Activated CD8-positive, alpha-beta T cell treated with anti-CD3 and anti-CD28 coated beads for 36 hours (primary cell): ENCODE results near the gene CDH11. TPM values are rescaled to one million over a fixed set of nuclear protein-coding genes. Genes with fewer than 3 reads are reported as not detected.

Experiments used
- ATAC-seq: fragments of 200-7000 bp; cut with Tn5 transposase; one replicate; pipeline ENCODE4 v1.10.0; 2021; ENCODE audit warnings: mild to moderate bottlenecking, moderate library complexity
- CTCF ChIA-PET: fragments of 350-600 bp; sonication (Branson Sonifier 250); formaldehyde crosslinking; loops from one replicate; lab custom pipeline; 2021; ENCODE audit warnings: antibody characterized with exemption; lab: Charles Lee
- POLR2A ChIA-PET: fragments of 350-600 bp; sonication (Branson Sonifier 250); formaldehyde crosslinking; loops from one replicate; lab custom pipeline; 2021; ENCODE audit warnings: antibody characterized with exemption; lab: Charles Lee
- DNase-seq: peaks from one replicate; pipeline ENCODE4 v3.0.0-alpha.2; 2020
- H3K27ac Mint-ChIP-seq: one replicate; pipeline ENCODE4 v1.8.0; 2021; ENCODE audit warnings: mild to moderate bottlenecking, mixed read lengths
- H3K27me3 Mint-ChIP-seq: one replicate; pipeline ENCODE4 v1.8.0; 2021; ENCODE audit warnings: mixed read lengths
- H3K36me3 Mint-ChIP-seq: one replicate; pipeline ENCODE4 v1.8.0; 2021; ENCODE audit warnings: low read depth, mixed read lengths
- H3K4me1 Mint-ChIP-seq: one replicate; pipeline ENCODE4 v1.8.0; 2021; ENCODE audit warnings: low read depth, mixed read lengths
- H3K4me3 Mint-ChIP-seq: one replicate; pipeline ENCODE4 v1.8.0; 2021; ENCODE audit warnings: mild to moderate bottlenecking, moderate library complexity, mixed read lengths
- H3K9me3 Mint-ChIP-seq: one replicate; pipeline ENCODE4 v1.8.0; 2021; ENCODE audit warnings: mixed read lengths
- CTCF ChIP-seq: fragments of 200-600 bp; IDR thresholded peaks from one replicate; pipeline ENCODE4 v1.8.0; 2022; ENCODE audit warnings: antibody characterized with exemption, mild to moderate bottlenecking
- intact Hi-C: fragments of 100-400 bp; cut with micrococcal nuclease; formaldehyde crosslinking; loops from one replicate; pipeline ENCODE4 v1.10.0; 2022
- total RNA-seq, 2 experiments: library from RNA; stranded (reverse); gene quantifications; one replicate each; pipeline ENCODE4 v1.2.3, GENCODE V29; 2021

The CDH11 gene
- total RNA-seq, 2 experiments from 2014 or later, result not detected

GRCh38 chr16:65106757-65107156 lies 15.1 kb downstream of the CDH11 start:
- intact Hi-C loops, result no loop called here
- no peak overlapping the region for H3K27ac Mint-ChIP-seq
- no peak overlapping the region for H3K4me3 Mint-ChIP-seq

GRCh38 chr16:65105171-65105570 lies 16.7 kb downstream of the CDH11 start:
- H3K27ac Mint-ChIP-seq, result no peak overlapping the region
- no peak for TF ChIP-seq CTCF
- no peaks in the 10 kb centered on the region for H3K36me3 Mint-ChIP-seq
- no peak overlapping the region for H3K4me3 Mint-ChIP-seq
- H3K27me3 Mint-ChIP-seq, result no peaks in the 10 kb centered on the region
- POLR2A ChIA-PET, result no interaction called here
- no peaks in the 10 kb centered on the region for H3K4me1 Mint-ChIP-seq
- CTCF ChIA-PET, result no interaction called here
- no peaks in the 10 kb centered on the region for H3K9me3 Mint-ChIP-seq
- DNase-seq (no peak), ATAC-seq (no peak)
- intact Hi-C loops, result no loop called here

More at GRCh38 chr16:65106757-65107156, 15.1 kb downstream of the CDH11 start:
- no peak for ATAC-seq
- ChIA-PET POLR2A (no interaction called here), CTCF (no interaction called here)
- Mint-ChIP-seq H3K4me1 (no peaks in the 10 kb centered on the region), H3K27me3 (no peaks in the 10 kb centered on the region), H3K36me3 (no peaks in the 10 kb centered on the region), H3K9me3 (no peaks in the 10 kb centered on the region)
- TF ChIP-seq CTCF, result no peak
- no peak for DNase-seq

- TF ChIP-seq CTCF, result no peak
- Mint-ChIP-seq H3K36me3 (no peaks in the 10 kb centered on the region), H3K27ac (no peak overlapping the region), H3K4me1 (no peaks in the 10 kb centered on the region), H3K9me3 (no peaks in the 10 kb centered on the region), H3K4me3 (no peak overlapping the region), H3K27me3 (no peaks in the 10 kb centered on the region)
- intact Hi-C loops, result no loop called here
- CTCF ChIA-PET, result no interaction called here
- DNase-seq (no peak), ATAC-seq (no peak)
- POLR2A ChIA-PET, result no interaction called here
Measured at GRCh38 chr16:65104471-65104870, 17.4 kb downstream of the CDH11 start.

- Mint-ChIP-seq H3K36me3 (no peaks in the 10 kb centered on the region), H3K4me3 (no peak overlapping the region), H3K27me3 (no peaks in the 10 kb centered on the region), H3K4me1 (no peaks in the 10 kb centered on the region), H3K27ac (no peak overlapping the region), H3K9me3 (no peaks in the 10 kb centered on the region)
- TF ChIP-seq CTCF, result no peak
- ChIA-PET POLR2A (no interaction called here), CTCF (no interaction called here)
- intact Hi-C loops, result no loop called here
- ATAC-seq (no peak), DNase-seq (no peak)
Measured at GRCh38 chr16:65102326-65102725, 19.5 kb downstream of the CDH11 start.

GRCh38 chr16:65101009-65101408 lies 20.9 kb downstream of the CDH11 start:
- TF ChIP-seq CTCF, result no peak
- Mint-ChIP-seq H3K4me1 (no peaks in the 10 kb centered on the region), H3K36me3 (no peaks in the 10 kb centered on the region), H3K9me3 (no peaks in the 10 kb centered on the region), H3K27me3 (no peaks in the 10 kb centered on the region), H3K4me3 (no peak overlapping the region), H3K27ac (no peak overlapping the region)
- intact Hi-C loops, result no loop called here
- no peak for DNase-seq
- POLR2A ChIA-PET, result no interaction called here
- CTCF ChIA-PET, result no interaction called here
- ATAC-seq, result no peak
